ENCODE data around the gene CGB7. TPM values are rescaled to one million over a fixed set of nuclear protein-coding genes. Genes with fewer than 3 reads are reported as not detected.

The CGB7 gene
- total RNA-seq, 1 experiment from 2014 or later: 1.2 TPM

DNA sequence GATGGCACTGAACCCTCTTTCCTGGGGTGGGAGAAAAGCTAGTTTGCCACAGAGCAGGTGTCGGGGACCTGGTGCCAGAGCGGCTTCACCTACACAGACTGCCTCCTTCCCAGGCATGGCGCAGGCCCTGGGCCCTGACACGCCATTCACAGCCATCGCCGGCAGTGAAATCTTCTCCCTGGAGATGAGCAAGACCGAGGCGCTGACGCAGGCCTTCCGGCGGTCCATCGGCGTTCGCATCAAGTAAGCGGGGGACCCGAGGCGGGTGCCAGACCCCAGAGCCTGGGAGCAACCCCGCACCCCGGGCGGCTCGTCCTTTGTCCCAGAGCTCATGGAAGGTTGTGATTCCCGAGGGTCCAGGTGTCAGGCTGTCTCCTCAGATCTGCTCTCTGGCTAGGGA lies 50.6 kb downstream of the CGB7 start:
- Histone ChIP-seq H4K91ac (ENCODE audit: insufficient read length, low read depth, low read length) (no peak overlapping the region), H2AFZ (ENCODE audit: low read length) (no peak overlapping the region), H2BK120ac (ENCODE audit: low read depth, low read length, poor library complexity, severe bottlenecking) (no peak overlapping the region), H2AK5ac (ENCODE audit: insufficient read length, low read length) (no peak overlapping the region), H3K79me1 (ENCODE audit: insufficient read depth, low read depth, low read length, poor library complexity, severe bottlenecking) (no peaks in the 10 kb centered on the region), H4K8ac (replicated peaks; ENCODE audit: insufficient read length, low read depth, low read length) (no peak overlapping the region), H2BK20ac (ENCODE audit: low read depth, low read length, poor library complexity, severe bottlenecking) (no peak overlapping the region), H3K9ac (ENCODE audit: extremely low read depth, insufficient read length, low read length) (no peak overlapping the region), H3K14ac (ENCODE audit: insufficient read depth, low read length) (no peak overlapping the region), H4K20me1 (ENCODE audit: control insufficient read depth, insufficient read depth, insufficient read length) (no peaks in the 10 kb centered on the region), H2BK15ac (ENCODE audit: low read depth, low read length) (no peak overlapping the region), H3K23me2 (ENCODE audit: insufficient read length, low read depth, low read length, poor library complexity, severe bottlenecking) (no peaks in the 10 kb centered on the region), H3K27me3 (ENCODE audit: insufficient read depth, low read length) (no peaks in the 10 kb centered on the region), H3K56ac (ENCODE audit: insufficient read length, low read depth, low read length) (no peak overlapping the region), H3K4ac (ENCODE audit: low read depth, low read length) (no peak overlapping the region), H3T11ph (ENCODE audit: low read length) (no peak overlapping the region), H2BK12ac (ENCODE audit: insufficient read length, low read depth, low read length) (no peak overlapping the region), H3K4me2 (ENCODE audit: insufficient read depth, insufficient read length, low read length) (no peak overlapping the region), H3K79me2 (ENCODE audit: insufficient read depth, low read length) (no peaks in the 10 kb centered on the region), H3K23ac (ENCODE audit: insufficient read length, low read depth, low read length) (no peak overlapping the region), H3K4me1 (ENCODE audit: insufficient read depth, low read length) (no peaks in the 10 kb centered on the region), H3K18ac (ENCODE audit: insufficient read length, low read depth, low read length) (no peak overlapping the region), H4K5ac (ENCODE audit: insufficient read length, low read depth, low read length) (no peak overlapping the region), H2BK5ac (ENCODE audit: insufficient read length, low read length) (no peak overlapping the region), H3K9me3 (ENCODE audit: control insufficient read depth, low read depth, low read length) (no peaks in the 10 kb centered on the region), H3K27ac (ENCODE audit: insufficient read length, low read depth, low read length) (no peak overlapping the region)
- Mint-ChIP-seq H3K9me3 (no peaks in the 10 kb centered on the region), H3K4me1 (no peaks in the 10 kb centered on the region), H3K27ac (no peak overlapping the region), H3K27me3 (ENCODE audit: low read depth) (no peaks in the 10 kb centered on the region), H3K36me3 (ENCODE audit: insufficient read depth in 1 of 3, low read depth in 3 of 3) (peaks cover 23 to 77% (median 75%) of the 10 kb centered on the region in 3 experiments; a peak in 6 of 7 replicates), H3K4me3 (no peak overlapping the region)
- no peak for DNase-seq
- WGBS (ENCODE audit: extremely low coverage, insufficient read length, low lambda C conversion rate): no CpG with 5 or more reads among the region's 22 CpGs
- TF ChIP-seq, protein P1, sequence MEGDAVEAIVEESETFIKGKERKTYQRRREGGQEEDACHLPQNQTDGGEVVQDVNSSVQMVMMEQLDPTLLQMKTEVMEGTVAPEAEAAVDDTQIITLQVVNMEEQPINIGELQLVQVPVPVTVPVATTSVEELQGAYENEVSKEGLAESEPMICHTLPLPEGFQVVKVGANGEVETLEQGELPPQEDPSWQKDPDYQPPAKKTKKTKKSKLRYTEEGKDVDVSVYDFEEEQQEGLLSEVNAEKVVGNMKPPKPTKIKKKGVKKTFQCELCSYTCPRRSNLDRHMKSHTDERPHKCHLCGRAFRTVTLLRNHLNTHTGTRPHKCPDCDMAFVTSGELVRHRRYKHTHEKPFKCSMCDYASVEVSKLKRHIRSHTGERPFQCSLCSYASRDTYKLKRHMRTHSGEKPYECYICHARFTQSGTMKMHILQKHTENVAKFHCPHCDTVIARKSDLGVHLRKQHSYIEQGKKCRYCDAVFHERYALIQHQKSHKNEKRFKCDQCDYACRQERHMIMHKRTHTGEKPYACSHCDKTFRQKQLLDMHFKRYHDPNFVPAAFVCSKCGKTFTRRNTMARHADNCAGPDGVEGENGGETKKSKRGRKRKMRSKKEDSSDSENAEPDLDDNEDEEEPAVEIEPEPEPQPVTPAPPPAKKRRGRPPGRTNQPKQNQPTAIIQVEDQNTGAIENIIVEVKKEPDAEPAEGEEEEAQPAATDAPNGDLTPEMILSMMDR (conservative IDR thresholded peaks at IDR 0.05): no peak

All from H9 (cell line).